ENCODE results near the gene ELMOD1. TPM values are rescaled to one million over a fixed set of nuclear protein-coding genes. Genes with fewer than 3 reads are reported as not detected.

The ELMOD1 gene
- total and polyA plus RNA-seq, 4 donors: 0.14 to 0.42 TPM; not detected in 2

GRCh38 chr11:107581147-107581546, 9.8 kb upstream of the ELMOD1 start:
- no peak for DNase-seq (ENCODE audit: low spot score)
- Histone ChIP-seq H3K4me1 (ENCODE audit: control insufficient read depth in 4 of 4, insufficient read depth in 4 of 4, low read length in 3 of 4) (no peaks in the 10 kb centered on the region), H3K9ac (ENCODE audit: low read depth in 1 of 2, low read length in 2 of 2) (no peak overlapping the region), H3K27me3 (ENCODE audit: control insufficient read depth in 4 of 4, insufficient read depth in 4 of 4, low read length in 3 of 4) (no peaks in the 10 kb centered on the region), H3K9me3 (ENCODE audit: control insufficient read depth in 4 of 4, low read length in 3 of 4) (no peaks in the 10 kb centered on the region), H3K36me3 (ENCODE audit: control insufficient read depth in 4 of 4, insufficient read depth in 3 of 4, low read depth in 1 of 4, low read length in 3 of 4) (no peaks in the 10 kb centered on the region), H3K27ac (ENCODE audit: low read depth in 1 of 2, low read length in 2 of 2) (no peak overlapping the region), H3K4me3 (ENCODE audit: low read depth in 1 of 3, low read length in 3 of 3) (no peak overlapping the region)
- 42% methylated on average over 3 of the region's 3 CpGs for WGBS
- TF ChIP-seq EGR1 (IDR thresholded peaks at IDR 0.05; ENCODE audit: low read depth in 2 of 2) (no peak), HNF4A (conservative IDR thresholded peaks at IDR 0.05) (no peak), RAD21 (IDR thresholded peaks at IDR 0.05) (no peak), TAF1 (conservative IDR thresholded peaks at IDR 0.05) (no peak), JUND (IDR thresholded peaks at IDR 0.05) (no peak), REST (IDR thresholded peaks at IDR 0.05) (no peak), FOXA2 (IDR thresholded peaks at IDR 0.05) (no peak), FOXA1 (IDR thresholded peaks at IDR 0.05) (no peak), MAX (IDR thresholded peaks at IDR 0.05) (no peak), RXRA (IDR thresholded peaks at IDR 0.05) (no peak), HNF4G (IDR thresholded peaks at IDR 0.05) (no peak), YY1 (IDR thresholded peaks at IDR 0.05) (no peak)
- TF ChIP-seq, protein P1, sequence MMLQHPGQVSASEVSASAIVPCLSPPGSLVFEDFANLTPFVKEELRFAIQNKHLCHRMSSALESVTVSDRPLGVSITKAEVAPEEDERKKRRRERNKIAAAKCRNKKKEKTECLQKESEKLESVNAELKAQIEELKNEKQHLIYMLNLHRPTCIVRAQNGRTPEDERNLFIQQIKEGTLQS (IDR thresholded peaks at IDR 0.05): no peak
- TF ChIP-seq, protein P2, sequence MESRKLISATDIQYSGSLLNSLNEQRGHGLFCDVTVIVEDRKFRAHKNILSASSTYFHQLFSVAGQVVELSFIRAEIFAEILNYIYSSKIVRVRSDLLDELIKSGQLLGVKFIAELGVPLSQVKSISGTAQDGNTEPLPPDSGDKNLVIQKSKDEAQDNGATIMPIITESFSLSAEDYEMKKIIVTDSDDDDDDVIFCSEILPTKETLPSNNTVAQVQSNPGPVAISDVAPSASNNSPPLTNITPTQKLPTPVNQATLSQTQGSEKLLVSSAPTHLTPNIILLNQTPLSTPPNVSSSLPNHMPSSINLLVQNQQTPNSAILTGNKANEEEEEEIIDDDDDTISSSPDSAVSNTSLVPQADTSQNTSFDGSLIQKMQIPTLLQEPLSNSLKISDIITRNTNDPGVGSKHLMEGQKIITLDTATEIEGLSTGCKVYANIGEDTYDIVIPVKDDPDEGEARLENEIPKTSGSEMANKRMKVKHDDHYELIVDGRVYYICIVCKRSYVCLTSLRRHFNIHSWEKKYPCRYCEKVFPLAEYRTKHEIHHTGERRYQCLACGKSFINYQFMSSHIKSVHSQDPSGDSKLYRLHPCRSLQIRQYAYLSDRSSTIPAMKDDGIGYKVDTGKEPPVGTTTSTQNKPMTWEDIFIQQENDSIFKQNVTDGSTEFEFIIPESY (IDR thresholded peaks at IDR 0.05): no peak
- TF ChIP-seq, protein P3, sequence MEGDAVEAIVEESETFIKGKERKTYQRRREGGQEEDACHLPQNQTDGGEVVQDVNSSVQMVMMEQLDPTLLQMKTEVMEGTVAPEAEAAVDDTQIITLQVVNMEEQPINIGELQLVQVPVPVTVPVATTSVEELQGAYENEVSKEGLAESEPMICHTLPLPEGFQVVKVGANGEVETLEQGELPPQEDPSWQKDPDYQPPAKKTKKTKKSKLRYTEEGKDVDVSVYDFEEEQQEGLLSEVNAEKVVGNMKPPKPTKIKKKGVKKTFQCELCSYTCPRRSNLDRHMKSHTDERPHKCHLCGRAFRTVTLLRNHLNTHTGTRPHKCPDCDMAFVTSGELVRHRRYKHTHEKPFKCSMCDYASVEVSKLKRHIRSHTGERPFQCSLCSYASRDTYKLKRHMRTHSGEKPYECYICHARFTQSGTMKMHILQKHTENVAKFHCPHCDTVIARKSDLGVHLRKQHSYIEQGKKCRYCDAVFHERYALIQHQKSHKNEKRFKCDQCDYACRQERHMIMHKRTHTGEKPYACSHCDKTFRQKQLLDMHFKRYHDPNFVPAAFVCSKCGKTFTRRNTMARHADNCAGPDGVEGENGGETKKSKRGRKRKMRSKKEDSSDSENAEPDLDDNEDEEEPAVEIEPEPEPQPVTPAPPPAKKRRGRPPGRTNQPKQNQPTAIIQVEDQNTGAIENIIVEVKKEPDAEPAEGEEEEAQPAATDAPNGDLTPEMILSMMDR (IDR thresholded peaks at IDR 0.05; ENCODE audit: low read depth, low read length, missing input control): no peak

- H3K4me3 ChIP-seq (ENCODE audit: low read depth in 1 of 3, low read length in 3 of 3): no peak overlapping the region
- H3K36me3 ChIP-seq (ENCODE audit: control insufficient read depth in 4 of 4, insufficient read depth in 3 of 4, low read depth in 1 of 4, low read length in 3 of 4): no peaks in the 10 kb centered on the region
- no peaks in the 10 kb centered on the region for H3K9me3 ChIP-seq (ENCODE audit: control insufficient read depth in 4 of 4, low read length in 3 of 4)
- peaks cover 0 to 2% (median 0%) of the 10 kb centered on the region in 4 donors for H3K27me3 ChIP-seq (ENCODE audit: control insufficient read depth in 4 of 4, insufficient read depth in 4 of 4, low read length in 3 of 4)
- WGBS: 71% methylated on average over 3 of the region's 3 CpGs
- no peak overlapping the region for H3K9ac ChIP-seq (ENCODE audit: low read depth in 1 of 2, low read length in 2 of 2)
- no peak overlapping the region for H3K27ac ChIP-seq (ENCODE audit: low read depth in 1 of 2, low read length in 2 of 2)
- TF ChIP-seq, protein P3 (IDR thresholded peaks at IDR 0.05; ENCODE audit: low read depth, low read length, missing input control): no peak
- TF ChIP-seq TAF1 (conservative IDR thresholded peaks at IDR 0.05): no peak
- no peak for TF ChIP-seq FOXA1 (IDR thresholded peaks at IDR 0.05)
- TF ChIP-seq MAX (IDR thresholded peaks at IDR 0.05): no peak
- TF ChIP-seq, protein P2 (IDR thresholded peaks at IDR 0.05): no peak
- TF ChIP-seq RAD21 (IDR thresholded peaks at IDR 0.05): no peak
- TF ChIP-seq SP1 (IDR thresholded peaks at IDR 0.05): no peak
- TF ChIP-seq, protein P1 (IDR thresholded peaks at IDR 0.05): no peak
- TF ChIP-seq FOXA2 (IDR thresholded peaks at IDR 0.05): no peak
- TF ChIP-seq GABPA (IDR thresholded peaks at IDR 0.05 in 1 of 2, conservative IDR thresholded peaks at IDR 0.05 in 1 of 2): no peak
- TF ChIP-seq NR2F2 (IDR thresholded peaks at IDR 0.05): no peak
- TF ChIP-seq RXRA (IDR thresholded peaks at IDR 0.05): no peak
- no peak for TF ChIP-seq HNF4A (conservative IDR thresholded peaks at IDR 0.05)
- TF ChIP-seq EGR1 (IDR thresholded peaks at IDR 0.05; ENCODE audit: low read depth in 2 of 2): no peak
- no peaks in the 10 kb centered on the region for H3K4me1 ChIP-seq (ENCODE audit: control insufficient read depth in 4 of 4, insufficient read depth in 4 of 4, low read length in 3 of 4)
- DNase-seq (ENCODE audit: low spot score): no peak
These were observed 7.2 kb upstream of the ELMOD1 start for GRCh38 chr11:107583629-107584195.
